Amygdala (tissue), 56 donors: Measurements from ENCODE around the gene USH2A.

Experiments
- DNase-seq, 56 donors: peaks; one replicate each; lab custom pipeline; 2025; lab: John Stamatoyannopoulos, UW

Gene USH2A

DNA sequence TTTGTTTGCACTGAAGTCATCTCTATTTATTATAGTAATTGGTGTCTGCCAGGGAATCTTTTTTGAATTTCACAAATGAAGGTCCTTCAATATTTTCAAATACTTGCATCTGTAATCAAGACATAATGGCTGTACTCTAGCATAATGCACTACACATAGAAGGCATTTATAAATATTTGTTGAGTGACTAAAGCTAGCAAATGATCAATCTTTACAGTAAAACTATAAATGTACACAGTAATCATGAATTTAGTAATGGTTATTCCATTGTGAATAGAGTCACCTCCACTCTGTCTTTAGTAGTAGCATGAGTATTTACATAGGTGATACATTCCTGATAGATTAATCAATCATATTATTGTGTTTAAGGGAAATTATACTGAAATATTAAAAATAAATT lies 119.6 kb downstream of the USH2A start:
- DNase-seq: no peak

DNA sequence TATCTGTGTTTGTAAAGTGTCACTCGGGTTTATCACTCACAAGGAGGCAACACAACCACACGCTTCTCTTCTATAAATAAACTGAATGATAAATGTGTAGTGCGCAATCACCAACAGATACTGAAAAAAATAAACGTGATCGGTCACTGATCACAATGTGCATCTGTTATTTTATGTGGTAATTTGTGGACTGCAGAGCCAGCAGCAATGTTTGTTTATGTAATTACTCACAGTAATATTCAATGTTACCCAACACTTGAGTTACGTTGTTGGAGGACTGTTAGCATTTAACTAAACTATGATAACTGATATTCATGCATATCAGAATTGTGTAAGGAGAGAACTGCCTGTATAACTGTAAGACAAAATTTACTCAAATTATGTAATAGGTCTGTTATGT lies 129.6 kb downstream of the USH2A start:
- DNase-seq: no peak

DNA sequence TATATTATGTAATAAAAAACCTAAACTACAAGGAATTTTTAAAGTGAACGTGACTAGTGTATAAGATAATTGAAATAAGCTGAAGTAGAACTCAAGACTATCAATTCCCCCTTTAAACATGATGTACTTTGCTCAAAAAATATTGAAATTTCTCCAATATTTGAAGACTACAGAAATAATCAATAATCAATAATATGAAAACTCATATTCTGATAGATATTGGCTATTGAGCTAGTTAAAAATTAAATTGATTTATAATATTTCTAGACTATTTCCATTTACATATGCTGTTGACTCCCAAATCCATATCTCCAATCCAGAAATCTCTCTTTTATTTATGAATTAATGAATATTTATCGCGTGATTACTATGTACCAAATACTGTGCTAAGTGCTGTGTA lies 133.2 kb downstream of the USH2A start:
- no peak for DNase-seq

DNA sequence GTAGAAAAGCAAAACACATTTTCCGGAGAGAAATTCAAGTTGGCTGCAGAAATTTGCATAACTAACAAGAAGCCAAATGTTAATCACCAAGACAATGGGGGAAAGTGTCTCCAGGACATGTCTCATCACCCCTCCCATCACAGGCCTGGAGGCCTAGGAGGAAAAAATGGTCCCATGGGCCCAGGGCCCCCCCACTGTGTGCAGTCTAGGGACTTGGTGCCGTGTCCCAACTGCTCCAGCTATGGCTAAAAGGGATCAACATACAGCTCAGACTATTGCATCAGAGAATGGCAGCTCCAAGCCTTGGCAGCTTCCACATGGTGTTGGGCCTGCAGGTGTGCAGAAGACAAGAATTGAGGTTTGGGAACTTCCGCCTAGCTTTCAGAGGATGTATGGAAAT lies 138.2 kb downstream of the USH2A start:
- no peak for DNase-seq

DNA sequence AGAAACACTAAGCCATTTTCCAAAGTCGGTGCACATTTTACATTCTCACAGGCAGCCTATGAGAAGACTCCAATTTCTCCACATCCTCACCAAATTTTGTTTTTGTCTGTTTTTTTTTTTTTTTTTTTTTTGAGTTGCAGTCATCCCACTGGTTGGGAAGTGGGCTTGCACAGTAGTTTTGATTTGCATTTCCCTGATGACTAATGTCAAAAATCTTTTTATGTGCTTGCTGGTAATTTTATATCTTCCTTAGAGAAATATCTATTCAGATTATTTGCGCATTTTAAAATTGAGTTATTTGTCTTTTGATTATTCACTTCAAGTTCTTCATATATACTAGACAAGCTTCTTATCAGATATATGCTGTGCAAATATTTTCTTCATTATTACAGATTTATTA lies 141.5 kb downstream of the USH2A start:
- no peak for DNase-seq

DNA sequence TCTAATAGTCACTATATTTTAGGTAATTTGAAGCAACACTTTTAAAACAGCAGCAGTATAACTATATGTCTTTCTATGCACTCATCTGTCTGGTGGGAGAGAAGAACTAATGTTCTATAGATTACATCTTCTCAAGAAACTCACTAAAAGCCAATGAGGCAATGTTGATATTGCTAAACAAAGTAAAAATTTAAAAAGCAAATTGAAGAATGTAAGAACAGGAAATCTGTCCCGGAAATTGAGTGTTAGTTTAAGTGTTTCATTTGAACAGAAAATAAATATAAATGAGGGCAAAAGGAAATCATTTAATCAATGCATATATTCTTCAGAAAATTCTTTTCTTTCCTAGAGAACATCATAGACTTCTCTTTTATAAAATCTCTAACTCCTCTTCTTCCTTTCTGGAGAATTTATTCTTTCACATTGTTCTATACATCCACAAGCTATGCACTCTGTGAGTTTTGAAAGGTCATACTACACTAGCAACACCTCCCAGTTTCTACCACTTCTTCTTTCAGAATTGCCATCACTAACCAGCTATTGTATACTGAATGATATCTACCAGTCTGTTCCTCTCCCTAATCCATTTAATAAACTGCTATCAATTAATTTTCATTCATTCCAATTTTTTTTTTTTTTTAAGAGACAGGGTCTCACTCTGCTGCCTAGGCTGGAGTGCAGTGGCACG lies 153.0 kb downstream of the USH2A start:
- no peak for DNase-seq

DNA sequence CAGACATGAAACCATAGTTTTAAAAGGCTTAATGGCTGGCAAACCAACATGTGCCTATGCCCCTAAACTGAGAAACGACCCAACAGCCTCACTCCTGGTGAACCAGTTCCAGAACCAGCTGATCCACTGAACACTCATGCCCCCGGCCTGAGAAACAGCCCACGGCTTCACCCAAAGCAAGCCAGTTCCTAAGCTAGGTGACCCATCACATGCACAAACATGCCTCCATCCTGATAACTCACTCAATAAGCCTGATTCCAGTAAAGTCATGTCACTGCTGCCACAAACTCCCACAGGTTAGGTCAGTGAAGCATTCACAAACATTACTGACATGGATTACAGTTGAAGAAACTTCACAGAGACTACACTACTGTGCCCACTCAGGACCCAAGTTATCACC lies 161.6 kb downstream of the USH2A start:
- no peak for DNase-seq

DNA sequence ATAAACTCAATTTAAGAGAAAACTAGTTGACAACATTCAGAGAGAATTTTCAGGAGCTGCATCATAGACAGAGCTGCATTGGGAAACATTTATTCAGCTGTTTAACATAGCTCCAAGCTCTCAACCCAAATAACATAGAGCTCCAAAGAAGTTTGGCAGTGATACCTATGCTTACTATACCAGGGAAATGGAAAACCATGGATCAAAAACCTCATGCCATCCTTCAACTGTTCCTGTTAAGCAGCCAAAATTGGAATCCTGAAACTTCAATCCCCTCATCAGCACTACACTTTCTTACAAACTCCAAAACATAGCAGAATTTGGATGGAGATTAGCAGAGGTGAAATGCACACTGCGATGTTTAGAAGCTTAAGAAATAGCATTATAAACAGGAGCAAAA lies 164.4 kb downstream of the USH2A start:
- no peak for DNase-seq

DNA sequence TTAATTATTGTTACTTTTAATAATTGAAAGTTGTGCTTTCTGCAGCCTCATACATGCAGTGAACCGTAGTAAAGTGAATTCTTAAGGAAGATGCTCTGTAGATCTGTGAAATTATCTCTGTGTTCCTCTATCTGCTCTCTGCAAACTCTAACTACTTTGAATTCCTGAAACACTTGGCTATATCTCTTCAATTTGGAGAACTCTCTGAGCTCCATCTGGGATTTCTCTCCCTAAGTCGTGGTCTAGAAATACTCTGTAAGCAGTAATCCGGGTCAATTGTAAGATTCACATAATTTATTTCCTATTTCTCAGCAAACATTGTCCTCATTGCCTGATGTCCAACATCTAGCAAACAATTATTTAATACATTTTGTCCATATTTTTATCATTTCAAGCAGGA lies 164.9 kb downstream of the USH2A start:
- DNase-seq: no peak

DNA sequence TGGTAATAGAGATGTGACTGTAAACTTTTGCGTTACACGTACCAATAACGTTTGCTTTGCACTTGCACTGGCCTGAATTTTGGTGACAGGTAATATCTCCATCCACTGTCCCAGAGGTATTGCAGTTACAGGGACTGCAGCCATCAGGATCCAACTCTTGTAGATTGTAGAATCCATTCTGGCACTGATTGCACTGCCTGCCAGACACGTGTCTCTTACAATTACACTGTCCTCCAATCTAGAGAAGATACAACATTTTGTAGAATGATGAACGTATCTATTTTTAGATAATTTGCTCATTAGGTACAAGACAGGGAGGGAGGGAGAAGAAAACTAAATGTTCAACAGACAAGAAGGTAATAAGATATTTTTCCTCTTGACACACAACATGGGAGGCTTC lies 172.4 kb downstream of the USH2A start:
- no peak for DNase-seq

DNA sequence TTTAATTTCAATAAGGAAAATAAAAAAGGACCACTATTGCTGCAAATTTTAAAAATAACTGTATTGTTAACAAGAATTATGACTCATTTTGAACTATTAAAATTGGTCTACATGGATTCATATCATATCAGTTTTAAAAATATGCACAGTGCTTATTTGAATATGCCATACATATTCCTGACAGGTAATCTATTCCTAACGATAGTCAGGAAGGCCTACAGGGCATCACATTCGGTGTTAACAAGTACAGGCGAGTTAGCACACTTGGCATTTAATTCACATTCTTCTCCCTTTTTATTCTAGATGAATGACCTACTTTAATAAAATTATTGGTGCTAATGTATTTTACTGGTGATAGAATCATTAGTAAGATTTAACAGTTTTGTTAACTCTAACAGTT lies 174.6 kb downstream of the USH2A start:
- DNase-seq: no peak

DNA sequence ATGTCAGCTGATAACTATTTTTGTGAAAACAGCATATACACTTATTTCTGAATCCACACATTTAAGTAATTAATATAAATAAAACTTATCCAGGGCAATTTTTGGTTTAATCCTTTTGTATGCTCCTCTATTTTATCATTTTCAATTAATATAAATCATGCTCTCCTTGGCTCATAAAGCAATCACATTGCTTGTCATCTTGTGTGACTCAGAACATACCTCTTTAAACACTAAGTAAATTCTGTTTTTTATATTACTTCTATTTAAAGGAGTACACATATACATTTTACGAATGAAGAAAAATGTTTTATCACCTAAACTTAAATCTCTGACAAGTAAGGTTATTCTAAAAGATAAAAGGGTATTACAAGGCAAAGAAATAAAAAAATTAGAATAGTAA lies 175.3 kb downstream of the USH2A start:
- DNase-seq: no peak

DNA sequence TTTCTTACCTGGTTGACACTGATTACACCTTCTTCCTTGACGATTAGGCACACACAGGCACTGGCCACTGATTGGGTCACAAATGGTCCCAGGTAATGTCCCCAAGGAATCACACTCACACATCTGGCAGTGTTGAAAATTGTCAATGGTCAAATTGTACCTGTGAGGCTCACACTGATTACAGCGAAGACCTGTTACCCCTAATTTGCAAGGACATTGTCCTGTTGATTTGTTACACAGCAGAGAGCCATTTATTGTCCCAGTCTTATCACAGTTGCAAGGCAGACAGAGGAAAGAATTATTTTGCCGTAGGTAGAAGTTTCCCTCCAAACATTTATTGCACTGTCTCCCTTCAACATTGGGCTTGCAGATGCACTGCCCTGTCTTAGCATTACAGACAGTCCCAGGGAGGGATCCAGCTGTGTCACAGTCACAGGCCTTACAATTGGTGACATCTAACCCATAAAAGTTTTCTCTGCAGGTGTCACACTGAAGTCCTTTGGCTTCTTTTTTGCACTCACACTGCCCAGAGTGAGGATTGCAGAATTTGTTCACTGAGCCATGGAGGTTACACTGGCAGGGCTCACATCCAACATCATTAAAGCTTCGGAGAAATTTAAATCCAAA lies 176.6 kb downstream of the USH2A start:
- no peak for DNase-seq

DNA sequence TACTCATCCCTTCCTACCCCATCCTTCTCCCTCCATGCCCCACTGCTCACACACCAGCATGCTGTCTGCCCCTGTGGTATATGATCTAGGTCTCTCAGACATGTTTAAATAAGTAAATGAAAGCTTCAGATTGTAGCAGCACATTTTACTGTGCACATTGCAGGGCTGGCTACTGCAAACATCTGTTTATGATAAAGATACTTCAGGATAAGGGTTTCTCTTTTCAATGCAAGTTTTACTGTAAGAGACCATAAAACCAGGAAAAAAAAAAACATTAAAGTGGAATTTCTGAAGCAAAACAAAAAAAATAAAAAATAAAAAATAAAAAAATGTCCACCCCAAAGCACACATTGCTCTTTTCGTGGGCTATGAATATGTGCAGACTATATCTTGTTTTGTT lies 184.4 kb downstream of the USH2A start:
- no peak for DNase-seq

DNA sequence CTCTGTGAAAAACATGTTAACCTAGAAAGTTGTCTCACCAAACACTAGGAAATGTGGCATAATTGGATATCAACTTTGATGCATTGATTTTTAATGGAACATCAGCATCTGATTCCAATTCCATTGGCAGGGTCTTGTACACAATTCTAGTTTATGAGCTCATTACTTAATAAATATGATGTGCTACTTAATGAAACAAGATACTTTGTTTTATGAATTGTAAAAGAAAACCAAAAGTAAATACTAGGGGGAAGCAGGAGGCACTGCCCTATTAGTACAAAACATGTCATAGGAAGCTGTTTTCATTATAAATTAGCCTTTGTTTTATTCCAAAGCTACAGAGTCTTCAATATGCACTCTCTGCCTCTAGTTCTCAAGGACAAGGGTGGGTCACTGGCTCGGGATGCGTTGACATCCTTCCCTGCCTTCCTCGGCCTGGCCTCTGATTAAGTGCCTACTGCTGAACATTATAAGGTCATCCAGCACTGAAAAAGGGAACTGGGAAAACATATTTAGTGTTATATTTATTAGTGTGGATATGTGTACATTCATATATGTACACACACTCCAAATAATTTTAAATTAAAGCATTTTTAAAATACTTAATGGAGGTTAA lies 185.2 kb downstream of the USH2A start:
- DNase-seq: no peak

DNA sequence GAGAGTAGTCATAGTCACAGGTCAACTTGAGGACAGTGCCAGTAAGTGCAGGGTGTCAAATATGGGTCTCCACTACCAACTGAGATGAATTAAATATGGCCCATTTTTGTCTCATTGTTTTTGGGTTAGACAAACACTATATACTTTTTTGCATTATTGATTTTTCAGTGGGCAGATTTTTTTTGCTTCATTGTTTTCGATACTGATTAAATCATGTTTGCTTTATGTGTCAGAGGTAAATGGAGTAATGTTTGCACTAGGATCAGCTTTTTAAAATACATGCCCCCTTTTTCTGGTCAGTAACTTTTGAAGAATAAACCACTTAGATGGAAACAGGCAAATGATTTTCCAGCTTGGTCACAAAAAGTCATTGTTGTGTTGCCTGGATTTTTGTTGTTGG lies 199.0 kb downstream of the USH2A start:
- DNase-seq: no peak

DNA sequence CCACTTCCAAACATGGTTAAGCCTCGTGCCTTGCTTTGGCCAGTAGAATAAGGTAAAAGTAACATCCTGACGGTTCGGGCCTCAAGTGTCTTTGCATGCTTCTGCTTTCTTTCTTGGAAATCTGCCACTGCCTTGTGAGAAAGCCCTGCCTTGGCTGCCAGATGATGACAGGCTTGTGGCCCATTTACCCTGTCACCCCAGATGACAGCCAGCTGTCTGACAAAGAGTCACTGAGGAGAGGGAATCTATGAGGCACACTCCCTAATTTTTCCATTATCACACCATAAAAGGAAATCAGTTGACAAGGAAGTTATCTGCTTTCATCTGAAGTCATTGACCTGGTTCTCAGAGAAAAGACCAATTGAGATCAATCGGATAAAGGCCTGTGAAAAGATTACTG lies 199.8 kb downstream of the USH2A start:
- no peak for DNase-seq

DNA sequence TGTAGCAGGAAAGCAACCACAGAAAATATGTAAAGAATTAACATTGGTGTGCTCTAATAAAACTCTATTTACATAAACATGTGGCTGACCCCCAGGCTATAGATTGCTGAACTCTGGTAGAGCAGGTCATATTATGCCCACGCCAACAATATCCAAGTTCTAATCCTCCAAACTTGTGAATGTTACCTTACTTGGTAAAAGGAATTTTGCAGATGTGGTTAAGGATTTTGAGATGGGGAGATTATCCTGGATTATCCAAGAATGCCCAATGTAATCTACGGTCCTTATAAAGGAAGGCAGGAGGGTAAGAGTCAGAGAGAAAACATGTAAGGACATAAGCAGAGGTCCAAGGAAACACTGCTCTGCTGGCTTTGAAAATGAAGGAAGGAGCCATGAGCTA lies 201.0 kb downstream of the USH2A start:
- no peak for DNase-seq

DNA sequence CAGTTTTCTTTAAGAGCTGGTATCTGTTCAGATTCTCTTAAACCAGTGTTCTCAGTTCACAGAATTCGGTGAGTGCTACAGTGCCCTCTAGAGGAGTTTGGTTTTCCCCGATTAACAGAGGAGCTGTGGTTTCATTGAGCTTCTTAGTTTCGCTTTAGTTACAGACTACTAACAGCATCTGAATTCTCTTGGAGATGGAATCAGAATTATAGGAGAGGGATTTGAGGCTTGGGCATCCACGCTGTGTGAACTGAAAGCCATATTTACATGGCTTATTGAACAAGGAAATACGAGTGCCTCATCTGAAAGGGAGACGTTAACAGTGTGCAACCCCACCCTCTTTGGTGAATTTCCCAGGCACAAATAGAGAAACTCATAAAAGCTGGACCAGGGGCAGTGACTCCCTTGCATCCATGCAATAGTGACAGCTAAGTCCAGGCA lies 202.0 kb downstream of the USH2A start:
- peak in 42 of 56 donors; percentile 0 to 77 (median 24) for DNase-seq

DNA sequence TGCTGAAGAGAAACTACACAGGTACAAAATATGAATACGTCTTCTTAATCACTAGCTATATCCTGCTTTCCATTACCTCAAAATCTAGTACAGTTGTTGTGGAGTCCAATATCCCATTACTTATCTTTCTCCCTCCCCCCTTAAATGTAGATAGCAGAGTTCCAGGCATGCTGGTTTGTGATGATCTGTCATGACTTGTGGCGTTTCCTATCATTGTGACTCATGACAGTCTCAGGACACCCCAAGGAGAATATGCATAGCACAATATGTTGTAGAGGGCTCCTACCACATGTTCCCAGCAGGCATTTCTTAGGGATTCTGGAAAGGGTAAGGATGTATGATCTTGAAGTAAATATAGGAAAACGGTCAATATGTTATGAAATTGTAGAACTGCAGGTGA lies 206.9 kb downstream of the USH2A start:
- no peak for DNase-seq

DNA sequence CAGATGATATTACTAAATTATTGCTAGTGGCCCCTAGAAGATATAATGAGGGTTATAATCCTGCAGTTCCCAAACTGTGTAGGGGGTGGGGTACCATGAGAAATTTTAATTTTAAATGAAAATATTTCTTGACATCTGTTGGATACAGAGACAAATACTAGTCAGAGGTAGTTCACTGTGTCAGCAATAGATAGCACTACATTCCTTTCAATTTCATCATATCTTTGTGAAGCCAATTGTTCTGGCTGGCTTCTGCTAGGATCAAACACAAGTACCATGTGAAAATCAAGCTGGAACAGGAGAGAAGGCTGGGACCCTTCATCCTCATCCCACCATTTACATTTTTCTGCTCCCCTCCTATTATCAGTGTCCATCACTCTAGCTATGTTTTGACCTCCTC lies 208.1 kb downstream of the USH2A start:
- DNase-seq: no peak

DNA sequence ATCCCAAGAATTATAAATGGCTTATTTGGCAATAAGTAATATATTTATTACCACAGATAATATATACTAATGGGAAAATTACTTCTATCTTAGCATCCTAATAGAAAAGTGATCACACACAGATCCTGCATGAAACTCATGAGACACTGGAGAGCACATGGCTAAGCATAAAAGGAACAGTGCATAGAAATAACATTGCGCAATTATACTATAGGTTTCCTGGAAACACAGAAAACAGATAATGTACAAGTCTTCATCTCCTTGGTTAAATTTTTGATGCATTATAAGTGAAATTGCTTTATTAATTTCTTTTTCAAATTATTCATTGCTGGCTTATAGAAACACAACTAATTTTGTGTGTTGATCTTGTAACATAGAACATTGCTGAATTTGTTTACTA lies 210.4 kb downstream of the USH2A start:
- DNase-seq: no peak
